Thyroid gland (tissue), 4 donors: ENCODE data around the gene PVALB. TPM values are rescaled to one million over a fixed set of nuclear protein-coding genes. Genes with fewer than 3 reads are reported as not detected.
A peak's percentile ranks its signal among the peaks of the same experiment; 100 is the strongest.

ENCODE experiments used
- DNase-seq, 2 donors: peaks; one replicate each; pipeline ENCODE4 v3.0.0-alpha.2; 2019
- H3K27ac ChIP-seq, 3 donors: fragments of 200-600 bp; sonication (generic); 1 replicate in 2 of 3; 2 replicates in 1 of 3; pipeline ENCODE4 v1.5.1; 2016 to 2019; ENCODE audit warnings: mild to moderate bottlenecking in 1 of 3, moderate library complexity in 1 of 3
- H3K27me3 ChIP-seq: fragments of 200-600 bp; sonication (generic); one replicate; pipeline ENCODE4 v1.5.1; 2019
- H3K36me3 ChIP-seq, 2 donors: fragments of 200-600 bp; sonication (generic); one replicate each; pipeline ENCODE4 v1.5.1; 2016 to 2019
- H3K4me1 ChIP-seq, 2 donors: fragments of 200-600 bp; sonication (generic); one replicate each; pipeline ENCODE4 v1.5.1; 2017 to 2019
- H3K4me3 ChIP-seq, 3 donors: fragments of 200-600 bp; sonication (generic); replicated peaks in 1 of 3; 1 replicate in 2 of 3; 2 replicates in 1 of 3; pipeline ENCODE4 v1.5.1; 2016; ENCODE audit warnings: mild to moderate bottlenecking in 1 of 3
- H3K9me3 ChIP-seq: fragments of 200-600 bp; sonication (generic); one replicate; pipeline ENCODE4 v1.5.1; 2017
- CTCF ChIP-seq, 6 experiments: fragments of 200-600 bp in 3 of 6; fragments of 450-650 bp in 3 of 6; sonication (generic) in 3 of 6; IDR thresholded peaks; one replicate each; pipeline ENCODE4 v1.5.1; 2016 to 2019; ENCODE audit warnings: antibody characterized with exemption in 6 of 6, mild to moderate bottlenecking in 2 of 6, inconsistent platforms in 1 of 6, moderate library complexity in 1 of 6
- POLR2A ChIP-seq, 2 donors: fragments of 450-650 bp; IDR thresholded peaks; one replicate each; pipeline ENCODE4 v1.6.1; 2017; ENCODE audit warnings: antibody characterized with exemption in 2 of 2, mild to moderate bottlenecking in 2 of 2, moderate library complexity in 1 of 2
- WGBS, 2 donors: methylation state at CpG; one replicate each; pipeline ENCODE4 v1.1.5; 2017; 5-methylcytosine and 5-hydroxymethylcytosine counted together
- intact Hi-C: fragments of 100-400 bp; cut with DNase I; formaldehyde crosslinking; loops from one replicate; pipeline ENCODE4 v1.15.1; 2023
- total RNA-seq, 4 donors: library from RNA; depleted of rRNA; stranded (reverse); fragments of >200 nt; gene quantifications; one replicate each; pipeline ENCODE4 v1.2.3, GENCODE V29; 2016

Gene PVALB
- total RNA-seq, 4 donors from 2014 or later = not detected

GRCh38 chr22:36759481-36760159, 57.2 kb downstream of the PVALB start:
- Histone ChIP-seq H3K9me3 (no peaks in the 10 kb centered on the region), H3K36me3 (no peaks in the 10 kb centered on the region), H3K27me3 (no peaks in the 10 kb centered on the region), H3K4me3 (no peak overlapping the region), H3K27ac (peak overlapping the region in 2 of 3 donors; percentile 7 to 44), H3K4me1 (peaks cover 13 to 29% of the 10 kb centered on the region in 2 donors)
- intact Hi-C loops = no loop called here
- TF ChIP-seq POLR2A (IDR thresholded peaks at IDR 0.05) (no peak), CTCF (IDR thresholded peaks at IDR 0.05) (peak in 1 of 6 experiments; percentile 14)
- peak; percentile 57 to 65 for DNase-seq
- WGBS, 2 donors = 55 to 59% methylated on average over 19 of the region's 19 CpGs

- H3K4me3 ChIP-seq = no peak overlapping the region
- peaks cover 13 to 29% of the 10 kb centered on the region in 2 donors for H3K4me1 ChIP-seq
- no peaks in the 10 kb centered on the region for H3K36me3 ChIP-seq
- WGBS, 2 donors = 77 to 86% methylated on average over 10 to 13 of the region's 15 CpGs
- H3K27ac ChIP-seq = peak overlapping the region in 2 of 3 donors; percentile 7 to 44
- TF ChIP-seq CTCF (IDR thresholded peaks at IDR 0.05) (no peak), POLR2A (IDR thresholded peaks at IDR 0.05) (no peak)
- DNase-seq = no peak
- H3K9me3 ChIP-seq = no peaks in the 10 kb centered on the region
- H3K27me3 ChIP-seq = no peaks in the 10 kb centered on the region
- intact Hi-C loops = no loop called here
Observed at GRCh38 chr22:36758792-36759271, 58.0 kb downstream of the PVALB start.

GRCh38 chr22:36757668-36758211, 59.1 kb downstream of the PVALB start:
- Histone ChIP-seq H3K9me3 (no peaks in the 10 kb centered on the region), H3K4me1 (peaks cover 8 to 18% of the 10 kb centered on the region in 2 donors), H3K27me3 (no peaks in the 10 kb centered on the region), H3K27ac (no peak overlapping the region), H3K4me3 (no peak overlapping the region), H3K36me3 (no peaks in the 10 kb centered on the region)
- intact Hi-C loops = no loop called here
- DNase-seq = peak; percentile 79
- WGBS, 2 donors = 68 to 77% methylated on average over 8 to 17 of the region's 19 CpGs
- TF ChIP-seq POLR2A (IDR thresholded peaks at IDR 0.05) (no peak), CTCF (IDR thresholded peaks at IDR 0.05) (peak in 5 of 6 experiments; percentile 47 to 75 (median 56))

GRCh38 chr22:36756746-36757655, 59.8 kb downstream of the PVALB start:
- Histone ChIP-seq H3K27me3 (no peaks in the 10 kb centered on the region), H3K9me3 (no peaks in the 10 kb centered on the region), H3K4me3 (no peak overlapping the region), H3K36me3 (no peaks in the 10 kb centered on the region), H3K4me1 (peaks cover 8 to 13% of the 10 kb centered on the region in 2 donors), H3K27ac (no peak overlapping the region)
- WGBS, 2 donors = 58 to 68% methylated on average over 22 to 27 of the region's 28 CpGs
- no peak for DNase-seq
- intact Hi-C loops = no loop called here
- TF ChIP-seq POLR2A (IDR thresholded peaks at IDR 0.05) (no peak), CTCF (IDR thresholded peaks at IDR 0.05) (no peak)
